Measurements from ENCODE around the gene OXCT2. TPM values are rescaled to one million over a fixed set of nuclear protein-coding genes. Genes with fewer than 3 reads are reported as not detected.
"Not testable (repeated sequence)": the region's sequence is repeated elsewhere in the genome, so short reads cannot be mapped to it uniquely, and the experiment has no call there.

The OXCT2 gene
- total and polyA plus RNA-seq, 9 of the 15 experiments (the other 6 are each of a cell fraction or from before 2014, with no cell fraction given) = 0.08 to 0.64 (median 0.22) TPM; not detected in 2

- TF ChIP-seq, protein P1, sequence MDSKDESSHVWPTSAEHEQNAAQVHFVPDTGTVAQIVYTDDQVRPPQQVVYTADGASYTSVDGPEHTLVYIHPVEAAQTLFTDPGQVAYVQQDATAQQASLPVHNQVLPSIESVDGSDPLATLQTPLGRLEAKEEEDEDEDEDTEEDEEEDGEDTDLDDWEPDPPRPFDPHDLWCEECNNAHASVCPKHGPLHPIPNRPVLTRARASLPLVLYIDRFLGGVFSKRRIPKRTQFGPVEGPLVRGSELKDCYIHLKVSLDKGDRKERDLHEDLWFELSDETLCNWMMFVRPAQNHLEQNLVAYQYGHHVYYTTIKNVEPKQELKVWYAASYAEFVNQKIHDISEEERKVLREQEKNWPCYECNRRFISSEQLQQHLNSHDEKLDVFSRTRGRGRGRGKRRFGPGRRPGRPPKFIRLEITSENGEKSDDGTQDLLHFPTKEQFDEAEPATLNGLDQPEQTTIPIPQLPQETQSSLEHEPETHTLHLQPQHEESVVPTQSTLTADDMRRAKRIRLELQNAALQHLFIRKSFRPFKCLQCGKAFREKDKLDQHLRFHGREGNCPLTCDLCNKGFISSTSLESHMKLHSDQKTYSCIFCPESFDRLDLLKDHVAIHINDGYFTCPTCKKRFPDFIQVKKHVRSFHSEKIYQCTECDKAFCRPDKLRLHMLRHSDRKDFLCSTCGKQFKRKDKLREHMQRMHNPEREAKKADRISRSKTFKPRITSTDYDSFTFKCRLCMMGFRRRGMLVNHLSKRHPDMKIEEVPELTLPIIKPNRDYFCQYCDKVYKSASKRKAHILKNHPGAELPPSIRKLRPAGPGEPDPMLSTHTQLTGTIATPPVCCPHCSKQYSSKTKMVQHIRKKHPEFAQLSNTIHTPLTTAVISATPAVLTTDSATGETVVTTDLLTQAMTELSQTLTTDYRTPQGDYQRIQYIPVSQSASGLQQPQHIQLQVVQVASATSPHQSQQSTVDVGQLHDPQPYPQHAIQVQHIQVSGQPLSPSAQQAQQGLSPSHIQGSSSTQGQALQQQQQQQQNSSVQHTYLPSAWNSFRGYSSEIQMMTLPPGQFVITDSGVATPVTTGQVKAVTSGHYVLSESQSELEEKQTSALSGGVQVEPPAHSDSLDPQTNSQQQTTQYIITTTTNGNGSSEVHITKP (IDR thresholded peaks at IDR 0.05; ENCODE audit: partially characterized antibody) = peak; percentile 95
- TF ChIP-seq, protein P2, sequence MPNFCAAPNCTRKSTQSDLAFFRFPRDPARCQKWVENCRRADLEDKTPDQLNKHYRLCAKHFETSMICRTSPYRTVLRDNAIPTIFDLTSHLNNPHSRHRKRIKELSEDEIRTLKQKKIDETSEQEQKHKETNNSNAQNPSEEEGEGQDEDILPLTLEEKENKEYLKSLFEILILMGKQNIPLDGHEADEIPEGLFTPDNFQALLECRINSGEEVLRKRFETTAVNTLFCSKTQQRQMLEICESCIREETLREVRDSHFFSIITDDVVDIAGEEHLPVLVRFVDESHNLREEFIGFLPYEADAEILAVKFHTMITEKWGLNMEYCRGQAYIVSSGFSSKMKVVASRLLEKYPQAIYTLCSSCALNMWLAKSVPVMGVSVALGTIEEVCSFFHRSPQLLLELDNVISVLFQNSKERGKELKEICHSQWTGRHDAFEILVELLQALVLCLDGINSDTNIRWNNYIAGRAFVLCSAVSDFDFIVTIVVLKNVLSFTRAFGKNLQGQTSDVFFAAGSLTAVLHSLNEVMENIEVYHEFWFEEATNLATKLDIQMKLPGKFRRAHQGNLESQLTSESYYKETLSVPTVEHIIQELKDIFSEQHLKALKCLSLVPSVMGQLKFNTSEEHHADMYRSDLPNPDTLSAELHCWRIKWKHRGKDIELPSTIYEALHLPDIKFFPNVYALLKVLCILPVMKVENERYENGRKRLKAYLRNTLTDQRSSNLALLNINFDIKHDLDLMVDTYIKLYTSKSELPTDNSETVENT (CRISPR knock-in tag; IDR thresholded peaks at IDR 0.05) = 0 out of 2 replicates have a peak, but pooled peaks have one; percentile 55
- TF ChIP-seq CTBP1 (IDR thresholded peaks at IDR 0.05; ENCODE audit: borderline replicate concordance) (peak; percentile 65), CEBPG (CRISPR knock-in tag; IDR thresholded peaks at IDR 0.05) (peak; percentile 61), ARID1B (IDR thresholded peaks at IDR 0.05) (peak; percentile 35), SMC3 (conservative IDR thresholded peaks at IDR 0.05; ENCODE audit: insufficient read depth, low read depth, low read length) (0 out of 2 replicates have a peak, but pooled peaks have one; percentile 16), ELF2 (CRISPR knock-in tag; IDR thresholded peaks at IDR 0.05) (peak; percentile 91), ZNF740 (CRISPR knock-in tag; IDR thresholded peaks at IDR 0.05) (peak; percentile 56; the same call in 1 of the 2 replicates), ZNF740 (tag; IDR thresholded peaks at IDR 0.05) (peak in 1 of 2 experiments; percentile 78; a peak in 2 of 4 replicates), POLR2H (tag; IDR thresholded peaks at IDR 0.05; ENCODE audit: low read depth) (peak; percentile 53; the same call in 1 of the 2 replicates), LARP7 (IDR thresholded peaks at IDR 0.05) (0 out of 2 replicates have a peak, but pooled peaks have one; percentile 41), NR2C2 (tag; IDR thresholded peaks at IDR 0.05) (peak; percentile 66), CBFA2T2 (conservative IDR thresholded peaks at IDR 0.05) (peak; percentile 71)
- not testable (repeated sequence) for TF ChIP-seq CEBPG (tag; conservative IDR thresholded peaks at IDR 0.05 in 1 of 2, IDR thresholded peaks at IDR 0.05 in 1 of 2); NR2C2 (CRISPR knock-in tag; IDR thresholded peaks at IDR 0.05)
- TF ChIP-seq, protein P3, sequence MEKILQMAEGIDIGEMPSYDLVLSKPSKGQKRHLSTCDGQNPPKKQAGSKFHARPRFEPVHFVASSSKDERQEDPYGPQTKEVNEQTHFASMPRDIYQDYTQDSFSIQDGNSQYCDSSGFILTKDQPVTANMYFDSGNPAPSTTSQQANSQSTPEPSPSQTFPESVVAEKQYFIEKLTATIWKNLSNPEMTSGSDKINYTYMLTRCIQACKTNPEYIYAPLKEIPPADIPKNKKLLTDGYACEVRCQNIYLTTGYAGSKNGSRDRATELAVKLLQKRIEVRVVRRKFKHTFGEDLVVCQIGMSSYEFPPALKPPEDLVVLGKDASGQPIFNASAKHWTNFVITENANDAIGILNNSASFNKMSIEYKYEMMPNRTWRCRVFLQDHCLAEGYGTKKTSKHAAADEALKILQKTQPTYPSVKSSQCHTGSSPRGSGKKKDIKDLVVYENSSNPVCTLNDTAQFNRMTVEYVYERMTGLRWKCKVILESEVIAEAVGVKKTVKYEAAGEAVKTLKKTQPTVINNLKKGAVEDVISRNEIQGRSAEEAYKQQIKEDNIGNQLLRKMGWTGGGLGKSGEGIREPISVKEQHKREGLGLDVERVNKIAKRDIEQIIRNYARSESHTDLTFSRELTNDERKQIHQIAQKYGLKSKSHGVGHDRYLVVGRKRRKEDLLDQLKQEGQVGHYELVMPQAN (IDR thresholded peaks at IDR 0.05; ENCODE audit: borderline replicate concordance) = peak; percentile 68; the same call in 1 of the 2 replicates
These were observed 28.0 kb upstream of the OXCT2 start (continued) for GRCh38 chr1:39798859-39799769.

Measured in K562 (cell line).